ENCODE data around the gene CEP112. TPM values are rescaled to one million over a fixed set of nuclear protein-coding genes. Genes with fewer than 3 reads are reported as not detected.

Gene CEP112
- total and polyA plus RNA-seq, 2 of the 13 experiments (the other 11 are each of a cell fraction or from before 2014, with no cell fraction given): 1.2 to 3.4 TPM

GRCh38 chr17:65952015-65952414 lies 239.9 kb downstream of the CEP112 start:
- ATAC-seq (no peak), FAIRE-seq (no peak), DNase-seq (ENCODE audit: low spot score) (no peak)
- no peaks in the 10 kb centered on the region; a peak in 1 of 5 replicates for H3K36me3 ChIP-seq (replicated peaks in 1 of 2; ENCODE audit: control insufficient read depth in 1 of 2, insufficient read depth in 2 of 2, low read length in 2 of 2)
- H3K9me3 ChIP-seq (ENCODE audit: low read length): no peaks in the 10 kb centered on the region
- H3K27ac ChIP-seq (ENCODE audit: extremely low read length, insufficient read depth, low read length): no peak overlapping the region
- no TSS peak for BruUV-seq (replicated peaks)
- CTCF ChIA-PET (ENCODE audit: low intra/inter-chr PET ratio, low total read pairs): no interaction called here
- no peak for TF ChIP-seq ZBTB39 (CRISPR knock-in tag; IDR thresholded peaks at IDR 0.05)
- in situ Hi-C loops (cut with HindIII; ENCODE audit: extremely low pct_ligation_motif_present, low pct_unique_long_range_greater_than_20kb): no loop called here
- H3K4me2 ChIP-seq (ENCODE audit: low read depth, low read length): no peak overlapping the region
- no peak overlapping the region for H2AFZ ChIP-seq (ENCODE audit: low read length)
- no peak overlapping the region for H3K4me3 ChIP-seq (replicated peaks in 1 of 3; ENCODE audit: insufficient read depth in 1 of 3, low read depth in 2 of 3, low read length in 3 of 3)
- H4K20me1 ChIP-seq (ENCODE audit: insufficient read depth, low read length): no peaks in the 10 kb centered on the region
- intact Hi-C loops (cut with micrococcal nuclease; ENCODE audit: unreplicated experiment): loop anchor here (10.0 kb wide), 1 partner anchor 397 kb away; no protein-coding TSS in a partner anchor
- POLR2A ChIA-PET: no interaction called here
- H3K4me1 ChIP-seq (ENCODE audit: insufficient read depth, low read length): peaks cover 13% of the 10 kb centered on the region; the same call in 1 of the 2 replicates
- no peaks in the 10 kb centered on the region for H3K79me2 ChIP-seq (ENCODE audit: insufficient read depth, low read length)
- H3K9ac ChIP-seq (ENCODE audit: insufficient read depth, low read depth, low read length): no peak overlapping the region
- H3K27me3 ChIP-seq (ENCODE audit: control insufficient read depth in 1 of 2, insufficient read depth in 2 of 2, low read length in 2 of 2): no peaks in the 10 kb centered on the region

GRCh38 chr17:65947831-65948230 lies 244.1 kb downstream of the CEP112 start:
- no peaks in the 10 kb centered on the region for H3K4me1 ChIP-seq (ENCODE audit: insufficient read depth, low read length)
- FAIRE-seq: no peak
- no peaks in the 10 kb centered on the region; a peak in 1 of 5 replicates for H3K36me3 ChIP-seq (replicated peaks in 1 of 2; ENCODE audit: control insufficient read depth in 1 of 2, insufficient read depth in 2 of 2, low read length in 2 of 2)
- CTCF ChIA-PET (ENCODE audit: low intra/inter-chr PET ratio, low total read pairs): no interaction called here
- no peak overlapping the region for H2AFZ ChIP-seq (ENCODE audit: low read length)
- no peak overlapping the region for H3K4me3 ChIP-seq (replicated peaks in 1 of 3; ENCODE audit: insufficient read depth in 1 of 3, low read depth in 2 of 3, low read length in 3 of 3)
- 83% methylated on average over 2 of the region's 2 CpGs for WGBS (ENCODE audit: low lambda C conversion rate)
- H3K27me3 ChIP-seq (ENCODE audit: control insufficient read depth in 1 of 2, insufficient read depth in 2 of 2, low read length in 2 of 2): no peaks in the 10 kb centered on the region
- H4K20me1 ChIP-seq (ENCODE audit: insufficient read depth, low read length): no peaks in the 10 kb centered on the region
- no peak overlapping the region for H3K27ac ChIP-seq (ENCODE audit: extremely low read length, insufficient read depth, low read length)
- POLR2A ChIA-PET: no interaction called here
- no peak overlapping the region for H3K9ac ChIP-seq (ENCODE audit: insufficient read depth, low read depth, low read length)
- ATAC-seq: no peak
- H3K9me3 ChIP-seq (ENCODE audit: low read length): no peaks in the 10 kb centered on the region
- intact Hi-C loops (cut with micrococcal nuclease; ENCODE audit: unreplicated experiment): no loop called here
- in situ Hi-C loops (cut with HindIII; ENCODE audit: extremely low pct_ligation_motif_present, low pct_unique_long_range_greater_than_20kb): no loop called here
- no peak for DNase-seq (ENCODE audit: low spot score)
- H3K79me2 ChIP-seq (ENCODE audit: insufficient read depth, low read length): no peaks in the 10 kb centered on the region
- no peak for TF ChIP-seq ZSCAN29 (CRISPR knock-in tag; conservative IDR thresholded peaks at IDR 0.05)
- no peak for TF ChIP-seq NFYC (CRISPR knock-in tag; IDR thresholded peaks at IDR 0.05)
- TF ChIP-seq SIX1 (CRISPR knock-in tag; IDR thresholded peaks at IDR 0.05; ENCODE audit: borderline replicate concordance): no peak
- TF ChIP-seq DR1 (CRISPR knock-in tag; IDR thresholded peaks at IDR 0.05): no peak
- BruUV-seq (replicated peaks): no TSS peak
- H3K4me2 ChIP-seq (ENCODE audit: low read depth, low read length): no peak overlapping the region

Measured in HepG2 (cell line).